Measurements from ENCODE around the gene CUEDC2.

The CUEDC2 gene

GRCh38 chr10:102432162-102432950, at the start of gene CUEDC2:
Gene CUEDC2, minus strand, starts transcription at chr10:102432574. Its CDS starts 7,386 bp downstream, at chr10:102425188.
- H3K4me3 ChIP-seq (ENCODE audit: low read length), result peak within 1 kb of the TSS; percentile 80
- no peak for TF ChIP-seq ZNF274 (IDR thresholded peaks at IDR 0.05; ENCODE audit: low read depth, low read length)

DNA sequence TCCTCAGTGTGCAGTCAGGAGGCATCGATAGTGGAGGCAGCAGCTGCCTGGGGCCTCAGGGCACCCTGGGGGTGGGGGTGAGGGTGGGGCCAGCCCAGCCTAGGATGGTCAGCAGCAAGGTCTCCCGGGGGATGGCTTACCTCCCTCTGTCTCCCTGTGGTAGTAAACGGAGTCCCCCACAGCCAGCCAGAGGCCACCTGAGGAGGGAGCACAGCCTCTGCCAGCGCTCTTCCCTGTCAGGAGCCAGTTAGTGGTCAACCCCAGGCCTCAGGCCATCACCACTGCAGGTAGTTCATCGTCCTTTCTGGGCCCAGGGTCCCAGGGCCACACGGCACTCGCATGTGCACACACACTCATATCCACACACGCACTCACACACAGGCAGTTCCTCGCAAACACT, 48.0 kb upstream of the CUEDC2 start:
- TF ChIP-seq ZNF274 (IDR thresholded peaks at IDR 0.05; ENCODE audit: low read depth, low read length), result no peak
- H3K4me3 ChIP-seq (ENCODE audit: low read length), result no peak overlapping the region

- no peak overlapping the region for H3K4me3 ChIP-seq (ENCODE audit: low read length)
- no peak for TF ChIP-seq ZNF274 (IDR thresholded peaks at IDR 0.05; ENCODE audit: low read depth, low read length)
Measured at GRCh38 chr10:102479651-102480050, 47.3 kb upstream of the CUEDC2 start.

GRCh38 chr10:102476466-102477141, 44.2 kb upstream of the CUEDC2 start:
- TF ChIP-seq ZNF274 (IDR thresholded peaks at IDR 0.05; ENCODE audit: low read depth, low read length), result no peak
- no peak overlapping the region for H3K4me3 ChIP-seq (ENCODE audit: low read length)

DNA sequence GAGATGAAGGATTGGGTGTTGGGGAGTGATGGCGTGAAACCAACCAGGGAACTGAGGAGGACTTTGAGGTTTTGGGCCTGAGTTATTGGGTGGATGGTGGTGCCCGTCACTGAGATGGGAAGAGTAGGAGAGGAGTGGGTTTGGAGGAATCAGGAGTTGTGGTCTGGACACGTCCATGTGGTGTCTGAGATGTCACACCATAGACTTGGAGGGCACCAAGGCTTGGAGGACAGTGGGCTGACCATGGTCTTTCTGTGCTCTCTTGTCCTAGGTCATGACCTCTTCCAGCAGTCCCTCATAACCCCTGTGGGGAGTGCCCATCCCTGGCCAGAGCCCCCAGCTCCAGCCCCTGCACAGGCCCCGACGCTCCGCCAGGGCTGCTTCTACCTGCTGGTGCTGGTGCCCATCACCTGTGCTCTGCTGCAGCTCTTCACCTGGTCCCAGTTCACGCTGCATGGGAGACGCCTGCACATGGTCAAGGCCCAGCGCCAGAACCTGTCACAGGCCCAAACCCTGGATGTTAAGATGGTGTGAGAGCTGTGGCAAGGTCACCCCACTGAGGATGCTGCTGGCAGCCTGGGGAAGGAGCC, 43.2 kb upstream of the CUEDC2 start:
- no peak overlapping the region for H3K4me3 ChIP-seq (ENCODE audit: low read length)
- no peak for TF ChIP-seq ZNF274 (IDR thresholded peaks at IDR 0.05; ENCODE audit: low read depth, low read length)

- no peak for TF ChIP-seq ZNF274 (IDR thresholded peaks at IDR 0.05; ENCODE audit: low read depth, low read length)
Measured at GRCh38 chr10:102473445-102474331, 41.3 kb upstream of the CUEDC2 start.

GRCh38 chr10:102470579-102471546, 38.5 kb upstream of the CUEDC2 start:
- no peak overlapping the region for H3K4me3 ChIP-seq (ENCODE audit: low read length)
- TF ChIP-seq ZNF274 (IDR thresholded peaks at IDR 0.05; ENCODE audit: low read depth, low read length), result no peak

More at GRCh38 chr10:102473445-102474331, 41.3 kb upstream of the CUEDC2 start:
- H3K4me3 ChIP-seq (ENCODE audit: low read length), result no peak overlapping the region

GRCh38 chr10:102468683-102469082, 36.3 kb upstream of the CUEDC2 start:
- no peak for TF ChIP-seq ZNF274 (IDR thresholded peaks at IDR 0.05; ENCODE audit: low read depth, low read length)

GRCh38 chr10:102467971-102468438, 35.6 kb upstream of the CUEDC2 start:
- H3K4me3 ChIP-seq (ENCODE audit: low read length), result no peak overlapping the region
- no peak for TF ChIP-seq ZNF274 (IDR thresholded peaks at IDR 0.05; ENCODE audit: low read depth, low read length)

More at GRCh38 chr10:102468683-102469082, 36.3 kb upstream of the CUEDC2 start:
- no peak overlapping the region for H3K4me3 ChIP-seq (ENCODE audit: low read length)

GRCh38 chr10:102467318-102467717, 34.9 kb upstream of the CUEDC2 start:
- TF ChIP-seq ZNF274 (IDR thresholded peaks at IDR 0.05; ENCODE audit: low read depth, low read length), result no peak
- H3K4me3 ChIP-seq (ENCODE audit: low read length), result no peak overlapping the region

- TF ChIP-seq ZNF274 (IDR thresholded peaks at IDR 0.05; ENCODE audit: low read depth, low read length), result no peak
- H3K4me3 ChIP-seq (ENCODE audit: low read length), result no peak overlapping the region
Measured at GRCh38 chr10:102465466-102465865, 33.1 kb upstream of the CUEDC2 start.

DNA sequence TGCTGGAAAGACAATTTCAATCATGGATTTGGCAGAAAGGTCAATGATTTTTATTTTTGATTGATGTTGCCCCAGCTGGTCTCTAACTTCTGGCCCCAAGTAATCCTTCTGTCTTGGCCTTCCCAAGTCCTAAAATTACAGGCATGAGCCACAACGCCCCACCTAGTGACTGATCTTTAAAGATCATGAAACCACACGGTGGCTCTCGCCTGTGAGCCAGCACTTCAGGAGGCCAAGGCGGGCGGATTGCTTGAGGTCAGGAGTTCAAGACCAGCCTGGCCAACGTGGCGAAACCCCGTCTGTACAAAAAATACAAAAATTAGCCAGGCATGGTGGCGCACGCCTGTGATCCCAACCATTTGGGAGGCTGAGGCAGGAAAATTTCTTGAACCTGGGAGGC, 31.6 kb upstream of the CUEDC2 start:
- no peak for TF ChIP-seq ZNF274 (IDR thresholded peaks at IDR 0.05; ENCODE audit: low read depth, low read length)
- H3K4me3 ChIP-seq (ENCODE audit: low read length), result no peak overlapping the region
